ENCODE data around the gene KLHL22.

Gene KLHL22

DNA sequence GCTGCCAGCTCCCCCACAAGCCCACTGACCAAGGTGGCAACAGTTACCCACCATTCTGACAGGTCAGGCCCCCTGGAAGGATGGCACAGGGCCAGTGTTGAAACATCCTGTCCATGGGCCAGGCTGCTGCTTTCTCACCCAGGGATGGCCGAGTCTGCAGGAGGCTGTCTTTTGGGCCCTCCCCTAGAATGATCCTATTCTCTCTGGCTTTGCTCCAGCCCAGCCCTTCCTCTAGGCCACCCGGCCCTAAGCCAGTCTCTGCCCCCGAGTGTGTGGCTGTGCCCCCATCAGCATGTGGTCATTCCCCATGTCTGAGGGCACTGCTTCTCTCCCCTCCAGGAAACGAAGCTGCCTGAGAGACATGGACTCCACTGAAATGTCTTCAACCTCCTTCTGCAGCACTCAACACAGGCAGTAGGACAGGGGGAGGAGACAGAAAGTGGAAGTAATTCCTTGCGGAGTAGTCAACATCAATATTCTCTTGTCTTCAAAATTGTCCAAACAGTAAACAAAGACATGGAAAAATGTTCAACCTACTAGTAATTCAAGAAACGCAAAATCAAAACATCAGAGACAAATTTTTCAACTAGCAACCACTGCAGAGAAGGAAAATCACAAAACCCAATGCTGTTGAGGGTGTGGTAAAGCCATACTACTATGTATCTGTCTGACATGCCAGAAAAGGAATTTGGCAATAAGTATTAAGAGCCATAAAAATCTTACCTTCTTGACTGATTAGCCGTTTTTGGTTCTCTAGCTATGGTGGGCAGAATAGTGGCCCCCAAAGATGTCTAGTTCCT is 52.9 kb downstream of the KLHL22 start:
- DNase-seq, result no peak

DNA sequence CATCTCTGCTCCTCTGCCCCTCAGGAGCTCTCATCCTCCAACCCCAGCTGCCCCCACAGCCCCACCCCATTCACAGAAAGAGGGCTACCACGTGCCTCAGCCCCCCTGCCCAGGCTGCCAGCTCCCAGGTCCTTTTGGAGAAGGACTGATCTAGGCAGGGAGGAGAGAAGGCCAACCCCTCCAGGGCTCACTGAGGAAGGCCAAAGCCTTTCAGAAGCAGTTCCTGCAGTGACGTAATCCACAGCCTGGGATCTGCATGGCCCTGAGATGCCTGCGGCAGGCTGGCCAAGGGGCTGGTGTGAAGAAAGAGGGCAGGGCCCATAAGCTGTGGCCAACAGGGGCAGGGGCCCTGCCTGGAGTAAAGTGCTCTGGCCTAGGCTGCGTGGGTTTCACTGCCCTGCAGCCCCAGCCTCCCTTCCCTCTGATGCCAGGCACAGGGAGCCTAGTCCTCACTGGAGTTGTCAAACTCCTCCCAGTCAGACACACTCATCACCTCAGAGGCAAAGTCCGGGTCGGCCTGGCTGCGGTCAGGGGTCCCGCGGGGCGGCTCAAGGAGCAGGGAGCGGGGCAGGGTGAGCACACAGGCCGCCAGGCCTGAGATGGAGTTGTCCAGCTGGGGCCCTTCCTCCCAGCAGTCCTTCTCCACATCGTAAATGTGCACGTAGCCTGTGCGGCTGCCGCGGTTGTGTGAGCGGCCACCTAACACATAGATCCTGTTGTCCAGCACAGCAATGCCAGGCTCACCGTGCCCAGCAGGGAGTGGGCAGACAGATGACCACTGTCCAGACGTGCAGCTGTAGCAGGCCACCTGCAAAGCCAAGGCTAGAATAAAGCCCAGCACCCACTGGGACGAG is 53.7 kb downstream of the KLHL22 start:
- no peak for DNase-seq

DNA sequence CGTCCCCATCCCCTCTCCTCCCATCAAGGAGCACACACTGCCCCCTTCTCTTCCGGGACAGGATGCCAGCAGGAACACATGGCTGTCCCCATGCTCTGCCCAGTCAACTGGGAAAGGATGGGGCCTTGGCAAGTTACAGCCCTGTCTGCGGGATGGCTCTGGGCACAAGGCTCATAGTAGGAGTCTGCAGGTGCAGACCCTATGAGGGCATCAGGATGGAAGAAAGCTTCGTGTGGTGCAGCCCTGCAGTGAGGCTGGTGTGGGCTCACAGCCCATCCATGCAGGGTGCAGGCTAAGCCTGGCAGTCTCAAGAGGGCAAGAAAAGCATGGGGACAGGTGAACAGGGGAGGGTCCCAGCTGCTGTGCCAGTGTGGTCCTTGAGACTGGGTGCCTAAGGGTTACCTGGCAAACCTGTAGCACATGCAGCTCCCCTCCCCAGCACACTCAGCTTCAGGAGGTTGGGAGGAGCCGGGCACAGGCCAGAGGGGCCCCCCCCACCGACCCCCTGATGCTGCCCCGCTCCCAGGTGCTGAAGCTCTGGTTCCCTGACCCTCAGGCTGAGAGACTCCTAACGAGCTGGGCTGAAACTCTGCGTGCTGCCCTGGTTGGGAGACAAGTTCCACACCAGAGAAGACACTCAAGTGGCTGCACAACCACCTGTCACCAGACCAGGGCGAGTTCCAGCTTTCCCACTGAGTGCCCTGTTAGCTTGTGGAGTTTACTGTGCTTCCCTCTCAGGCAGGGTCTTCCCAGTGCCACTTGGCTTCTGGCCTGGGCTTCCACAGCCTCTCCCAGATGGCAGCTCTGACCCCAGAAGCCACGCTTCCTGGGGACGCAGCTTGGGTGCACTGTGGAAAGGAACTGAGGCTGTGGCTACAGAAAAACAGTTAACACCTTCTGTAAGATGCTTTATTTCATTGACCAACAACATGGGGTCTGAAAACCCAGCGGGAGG is 54.7 kb downstream of the KLHL22 start:
- DNase-seq, result no peak

DNA sequence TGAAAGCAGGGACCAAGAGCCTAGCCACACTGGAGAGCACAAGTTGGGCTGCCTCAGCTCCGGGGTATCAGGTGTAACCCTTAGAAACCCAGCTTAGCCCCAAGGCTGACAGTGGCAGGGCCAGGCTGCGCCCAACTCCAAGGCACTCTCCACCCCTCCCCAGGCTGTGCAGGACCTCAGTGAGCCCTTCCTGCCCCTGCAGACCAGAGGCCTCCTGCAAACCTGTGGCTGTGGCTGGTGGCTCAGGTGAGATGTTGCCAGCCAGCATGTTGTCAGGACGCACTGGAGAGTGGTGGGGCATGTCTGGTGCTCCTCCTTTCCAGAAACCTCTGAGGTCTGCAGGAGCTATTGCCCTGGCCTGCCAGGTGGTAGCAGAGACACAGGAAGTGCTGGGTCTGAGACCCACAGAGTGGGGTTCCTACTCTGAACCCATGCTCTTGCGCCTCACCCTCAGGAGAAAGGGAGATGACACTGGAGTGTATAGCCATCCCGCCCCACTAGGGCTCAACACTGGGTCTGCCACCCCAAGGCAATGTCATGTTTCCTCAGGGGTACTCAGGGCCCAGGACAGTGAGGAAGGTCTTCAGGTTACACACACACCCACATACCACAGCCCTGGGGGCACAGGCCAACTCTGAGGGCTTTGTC is 55.5 kb downstream of the KLHL22 start:
- DNase-seq, result no peak

DNA sequence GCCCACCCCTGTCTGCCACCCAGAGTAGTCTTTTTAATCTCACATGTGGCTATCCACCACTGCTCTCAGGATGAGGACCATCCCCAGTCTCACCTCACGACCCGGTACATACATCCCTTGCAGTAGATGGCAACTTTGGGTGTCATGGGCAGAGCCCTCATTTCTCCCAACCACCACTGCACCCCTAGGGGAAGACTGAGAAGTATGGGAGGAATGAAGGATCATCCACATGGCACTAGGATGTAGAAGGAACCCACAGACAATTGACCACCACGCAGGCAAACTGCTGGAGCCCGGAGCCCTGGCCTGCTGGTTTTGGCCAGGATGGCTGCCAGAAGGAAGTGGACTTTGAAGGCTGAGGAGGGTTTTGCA is 56.1 kb downstream of the KLHL22 start:
- no peak for DNase-seq

DNA sequence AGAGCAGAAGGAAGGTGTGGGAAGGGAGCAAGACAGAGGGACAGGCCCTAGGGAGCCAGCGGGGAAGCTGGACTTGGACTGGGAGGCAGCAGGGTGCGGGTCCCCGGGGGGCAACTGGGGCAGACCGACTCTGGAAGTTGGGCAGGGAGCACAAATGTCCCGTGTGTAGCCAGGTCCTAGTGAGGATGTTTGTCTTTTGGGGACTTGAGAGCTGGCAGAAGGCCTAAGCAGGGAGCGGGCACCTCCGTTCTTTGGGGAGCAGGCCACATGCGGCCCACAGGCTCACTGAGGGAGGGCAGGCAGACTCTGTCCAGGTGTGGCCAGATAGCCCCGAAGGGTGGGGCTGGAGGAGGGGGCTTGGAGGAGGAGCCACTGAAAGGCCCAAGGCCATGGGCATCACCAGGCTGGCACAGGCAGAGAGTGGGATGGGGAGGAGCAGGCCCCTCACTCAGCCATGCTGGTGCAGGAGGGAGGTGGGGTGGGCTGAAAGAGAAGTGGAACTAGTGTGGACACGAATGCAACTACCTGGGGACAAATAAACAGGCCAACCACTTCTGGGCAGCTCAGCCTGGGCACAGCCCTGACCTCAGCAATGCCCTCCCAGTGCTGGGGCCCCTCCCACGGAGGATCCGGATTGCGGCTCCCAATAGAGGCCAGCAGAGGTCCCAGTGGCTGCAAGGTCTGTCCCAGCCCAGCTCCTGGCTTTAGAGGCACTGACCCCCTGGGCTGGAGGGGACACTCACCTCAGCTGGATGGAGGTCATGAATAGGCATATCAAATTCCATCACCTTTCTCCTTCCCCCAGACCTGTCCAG is 56.7 kb downstream of the KLHL22 start:
- no peak for DNase-seq

DNA sequence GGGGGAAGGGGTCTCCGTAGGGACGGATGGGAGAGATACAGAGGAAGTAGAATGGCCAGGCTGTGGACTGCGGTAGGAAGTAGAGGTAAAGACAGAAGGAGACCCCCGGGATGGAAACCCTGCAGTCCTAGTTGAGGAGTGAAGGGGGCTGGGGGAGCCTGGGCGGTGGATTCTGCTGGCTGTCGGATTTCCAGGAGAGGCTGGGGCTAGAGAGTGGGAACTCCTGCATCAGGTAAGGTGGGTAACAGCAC is 57.2 kb downstream of the KLHL22 start:
- DNase-seq, result no peak

DNA sequence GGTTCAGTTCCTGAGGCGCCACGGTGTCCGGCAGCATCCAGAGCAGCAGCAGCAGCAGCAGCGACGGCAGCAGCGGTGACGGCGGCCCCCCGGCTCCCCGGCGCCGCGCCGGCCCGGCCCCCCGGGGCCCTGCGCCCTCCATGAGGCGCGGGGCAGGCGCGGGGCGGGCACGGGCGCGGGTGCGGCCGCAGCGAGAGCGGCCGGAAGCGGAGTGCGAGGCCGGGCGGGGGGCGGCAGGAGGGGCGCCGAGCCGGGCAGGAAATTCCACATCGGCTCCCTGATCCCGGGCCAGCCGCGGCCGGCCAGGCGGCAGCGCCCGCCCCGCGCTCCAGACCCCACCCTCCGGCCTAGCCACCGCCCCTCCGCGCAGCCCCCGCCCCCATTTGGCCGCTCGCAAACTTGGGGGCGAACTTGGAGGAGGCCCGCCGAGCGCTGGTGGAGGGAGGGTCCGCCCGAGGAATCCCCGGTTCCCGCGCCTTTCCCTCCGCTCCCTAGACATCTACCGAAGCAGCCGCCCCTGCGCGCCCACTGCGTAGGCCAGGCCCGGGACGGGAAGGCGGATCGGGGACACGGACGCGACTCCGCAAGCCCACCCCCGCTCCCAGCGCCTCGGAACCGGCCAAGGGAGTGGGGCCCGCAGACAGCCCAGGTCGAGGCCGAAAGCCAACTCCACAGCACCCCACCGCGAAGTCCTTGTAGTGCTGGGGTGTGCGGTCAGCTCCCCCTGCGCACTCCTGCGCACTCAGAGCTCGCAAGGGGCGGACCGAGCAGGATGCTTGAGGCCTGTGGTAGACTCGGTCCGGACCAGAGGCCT is 57.8 kb downstream of the KLHL22 start, which contains the start of gene SCARF2:
Gene SCARF2 (minus strand): TSS at position 213 of the 814 bp plus-strand sequence. CDS start 71 bp downstream, at position 142.
- no peak for DNase-seq

DNA sequence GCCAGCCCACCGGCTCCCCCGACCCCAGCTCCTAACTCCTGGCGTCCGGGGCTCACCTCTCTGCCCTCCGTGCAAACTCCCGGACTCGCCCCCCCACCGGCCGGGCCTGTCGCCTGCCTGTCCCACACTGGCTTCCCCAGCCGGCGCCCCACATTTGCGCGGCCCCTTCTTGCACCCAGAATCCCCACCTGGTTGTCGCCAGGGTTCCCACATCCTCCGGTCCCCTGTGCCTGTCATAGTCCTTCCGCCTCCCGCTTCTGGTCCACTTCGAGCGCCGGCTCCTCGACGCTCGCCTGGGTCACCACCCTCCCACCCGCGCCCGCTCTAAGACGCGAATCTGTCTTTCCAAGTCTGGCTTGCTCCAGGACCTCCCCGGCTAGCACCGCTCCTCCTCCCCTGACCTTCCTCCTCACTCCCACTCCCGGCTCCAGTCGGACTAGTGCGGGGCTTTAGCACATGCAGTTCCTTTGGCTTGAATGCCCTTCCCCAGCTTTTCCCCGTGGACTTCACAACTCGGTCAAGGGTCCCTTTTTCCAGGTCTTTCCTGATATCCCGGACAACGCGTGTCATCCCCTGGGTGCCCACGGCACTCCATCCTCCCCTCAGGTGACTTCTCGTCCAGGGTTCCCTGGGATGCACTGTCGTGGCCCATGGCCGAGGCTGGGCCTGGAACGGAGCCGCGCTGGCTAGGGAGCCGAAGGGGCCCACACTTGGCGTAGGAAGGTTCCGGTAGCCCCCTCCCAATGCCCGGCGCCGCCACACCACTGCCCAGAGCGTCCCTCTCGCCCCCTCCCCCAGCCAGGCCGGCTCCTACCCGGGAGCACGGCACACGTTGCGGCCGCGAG is 58.6 kb downstream of the KLHL22 start:
- no peak for DNase-seq

DNA sequence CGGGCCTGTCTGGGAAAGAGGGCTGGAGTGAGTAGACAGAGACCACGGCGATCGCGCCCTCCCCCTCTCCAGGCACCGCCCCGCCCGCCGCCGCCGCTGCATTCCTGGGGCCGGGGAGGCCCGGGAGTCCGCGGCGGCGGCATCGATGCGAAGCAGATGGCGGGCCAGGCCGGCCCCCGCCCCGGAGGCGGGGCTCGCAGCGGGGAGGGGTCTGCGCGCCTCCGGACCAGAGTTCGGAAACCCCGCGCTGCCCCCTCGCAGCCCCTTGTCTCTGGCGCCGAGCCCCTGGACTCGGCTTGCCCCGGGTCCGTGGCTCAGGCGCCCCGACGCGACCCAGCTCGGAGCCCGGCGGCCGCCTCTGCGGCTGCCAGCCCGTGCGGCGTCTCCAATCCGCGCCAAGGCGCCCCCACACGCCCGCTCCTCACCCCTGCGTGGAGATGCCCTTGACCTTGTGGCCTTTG is 59.3 kb downstream of the KLHL22 start:
- DNase-seq, result no peak

DNA sequence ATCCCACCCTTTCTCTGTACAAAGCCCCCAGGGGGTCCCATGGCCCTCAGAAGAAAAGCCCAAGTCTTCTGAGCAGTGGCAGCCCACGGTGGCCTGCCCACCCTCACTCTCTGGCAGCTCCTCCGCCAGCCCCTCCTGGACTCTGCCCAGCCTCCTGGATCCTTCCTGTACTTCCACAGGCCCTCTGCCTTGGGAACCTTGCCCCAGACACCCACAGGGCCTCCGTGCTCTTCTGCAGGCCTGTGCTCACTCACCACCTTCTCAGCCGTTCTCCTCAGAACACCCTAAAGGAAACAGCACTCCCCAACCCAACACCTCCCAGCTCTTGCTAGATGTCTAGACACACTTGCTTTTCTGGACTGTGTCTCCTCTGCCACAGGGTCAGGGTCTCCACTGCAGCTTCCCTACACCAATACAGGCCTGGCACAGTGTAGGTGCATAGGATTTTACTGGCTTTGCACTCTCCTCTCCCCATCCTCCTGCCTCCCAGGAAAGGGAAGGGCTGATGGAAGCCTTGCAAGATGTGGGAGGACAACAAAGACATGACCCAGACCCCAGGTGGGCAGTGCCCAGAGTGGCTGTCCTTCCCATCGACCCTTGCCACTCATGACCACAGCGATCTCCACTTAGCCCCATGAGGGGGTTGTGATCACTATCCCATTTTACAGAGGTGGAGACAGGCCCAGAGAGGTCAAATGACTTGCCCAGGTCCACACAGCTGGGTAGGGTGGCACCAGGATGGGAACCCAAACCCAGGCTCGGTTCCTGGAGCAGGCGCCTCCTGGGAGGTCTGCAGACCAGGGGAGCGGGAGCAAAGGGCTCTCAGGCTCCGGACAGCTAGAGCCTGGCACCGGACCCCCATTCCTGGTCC is 59.9 kb downstream of the KLHL22 start:
- DNase-seq, result no peak

DNA sequence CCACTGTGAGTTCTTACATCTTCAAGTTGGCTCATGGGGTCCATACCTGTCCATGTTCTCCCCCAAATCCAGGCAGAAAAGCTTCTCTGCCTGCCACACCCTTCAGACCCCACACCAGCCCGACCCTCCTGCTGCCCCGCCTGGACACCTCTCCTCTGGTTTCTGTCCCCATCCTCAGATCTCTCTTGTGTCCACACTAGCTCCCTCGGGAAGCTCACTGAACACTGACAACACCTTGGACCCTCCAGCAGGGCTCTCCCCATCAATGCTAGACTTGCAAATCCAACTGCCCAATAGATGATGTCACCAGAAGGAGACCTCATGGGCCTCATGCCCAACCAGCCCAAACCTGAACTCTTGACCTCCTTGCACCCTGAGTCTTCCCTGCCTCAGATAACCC is 60.8 kb downstream of the KLHL22 start:
- DNase-seq, result no peak

DNA sequence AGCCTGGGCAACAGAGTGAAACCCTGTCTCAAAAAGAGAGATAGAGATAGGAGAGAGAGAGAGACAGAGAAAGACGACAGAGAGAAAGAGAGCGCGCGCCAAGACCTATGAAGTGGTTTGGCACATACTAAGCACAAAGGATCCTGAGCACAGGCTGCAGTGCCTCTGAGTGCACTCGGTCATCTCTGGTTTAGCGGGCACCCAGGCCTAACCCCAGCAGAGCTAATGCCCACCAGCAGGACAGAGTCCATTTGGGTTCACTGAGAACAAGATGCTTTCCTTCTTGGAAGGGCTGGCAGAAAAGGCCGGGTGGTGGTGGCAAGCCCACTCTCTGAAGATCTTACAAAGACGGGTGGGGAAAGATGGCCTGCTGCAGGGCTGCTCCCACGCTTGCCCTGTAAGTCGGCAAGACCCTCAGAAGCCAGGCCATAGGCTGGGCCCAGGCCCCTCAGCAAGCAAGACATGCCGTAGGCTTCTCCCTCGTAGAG is 61.3 kb downstream of the KLHL22 start:
- DNase-seq, result no peak

DNA sequence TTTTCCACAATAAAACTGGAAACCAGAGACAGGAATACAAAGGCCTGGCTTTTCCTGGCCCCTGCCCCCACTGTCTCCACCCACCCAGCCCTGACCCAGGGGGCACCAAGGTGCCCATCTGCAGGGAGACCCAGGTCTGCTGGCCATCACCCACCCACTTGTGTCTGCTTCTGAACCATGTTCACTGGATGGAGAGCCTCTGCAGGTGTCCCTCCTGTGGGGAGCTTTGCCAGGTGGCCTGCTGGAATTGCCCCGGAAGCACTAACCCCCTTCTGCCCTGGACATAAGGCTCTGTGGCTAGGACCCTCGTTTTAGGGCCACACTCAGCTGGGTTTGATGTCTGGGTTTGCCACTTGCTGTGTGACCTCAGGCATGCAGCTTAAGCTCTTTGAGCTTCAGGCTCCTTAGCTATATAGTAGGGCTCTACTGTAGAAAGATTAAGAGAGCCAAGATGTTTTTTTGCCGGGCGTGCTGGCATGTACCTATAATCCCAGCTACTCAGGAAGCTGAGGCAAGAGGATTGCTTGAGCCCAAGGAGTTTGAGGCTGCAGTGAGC is 61.8 kb downstream of the KLHL22 start:
- no peak for DNase-seq

DNA sequence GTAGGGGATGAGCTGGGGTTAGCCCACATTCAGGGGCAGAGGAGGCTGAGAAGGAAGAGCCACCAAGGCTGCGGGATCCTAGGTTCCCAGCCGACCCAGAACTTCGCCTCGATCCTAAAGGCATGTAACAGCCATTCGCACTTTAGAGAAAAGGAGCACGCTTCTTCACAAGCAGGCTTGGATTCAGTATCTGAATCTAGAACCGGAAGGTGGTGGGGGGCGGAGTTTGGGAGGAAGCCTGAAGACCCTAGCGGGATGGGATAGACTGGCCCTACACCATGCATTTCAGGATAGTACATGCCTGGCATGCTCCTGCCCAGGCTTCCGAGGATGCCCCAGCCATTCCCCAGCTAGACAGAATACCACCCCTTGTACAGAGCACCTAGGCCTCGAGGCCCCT is 62.4 kb downstream of the KLHL22 start:
- no peak for DNase-seq

DNA sequence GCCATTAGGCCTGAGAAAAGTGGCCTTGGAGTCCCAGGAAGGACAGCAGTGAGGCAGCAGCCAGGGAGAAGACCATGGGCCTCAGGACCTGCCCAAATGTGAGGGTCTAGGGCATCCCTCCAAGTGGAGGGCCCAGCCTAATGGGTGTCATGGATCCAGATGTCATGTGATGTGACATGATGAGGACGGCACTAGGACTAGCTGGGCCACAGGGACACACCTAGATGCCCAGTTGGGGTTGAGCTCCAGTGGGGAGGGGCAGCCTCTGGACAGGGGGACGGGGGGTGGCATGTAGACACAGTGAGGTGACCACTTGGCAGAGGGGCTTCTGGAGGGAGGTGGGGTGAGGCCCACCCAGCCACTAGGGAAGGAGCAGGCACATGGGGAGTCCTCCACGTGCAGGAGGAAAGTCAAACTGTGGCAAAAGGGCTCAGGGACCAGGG is 63.3 kb downstream of the KLHL22 start:
- no peak for DNase-seq

DNA sequence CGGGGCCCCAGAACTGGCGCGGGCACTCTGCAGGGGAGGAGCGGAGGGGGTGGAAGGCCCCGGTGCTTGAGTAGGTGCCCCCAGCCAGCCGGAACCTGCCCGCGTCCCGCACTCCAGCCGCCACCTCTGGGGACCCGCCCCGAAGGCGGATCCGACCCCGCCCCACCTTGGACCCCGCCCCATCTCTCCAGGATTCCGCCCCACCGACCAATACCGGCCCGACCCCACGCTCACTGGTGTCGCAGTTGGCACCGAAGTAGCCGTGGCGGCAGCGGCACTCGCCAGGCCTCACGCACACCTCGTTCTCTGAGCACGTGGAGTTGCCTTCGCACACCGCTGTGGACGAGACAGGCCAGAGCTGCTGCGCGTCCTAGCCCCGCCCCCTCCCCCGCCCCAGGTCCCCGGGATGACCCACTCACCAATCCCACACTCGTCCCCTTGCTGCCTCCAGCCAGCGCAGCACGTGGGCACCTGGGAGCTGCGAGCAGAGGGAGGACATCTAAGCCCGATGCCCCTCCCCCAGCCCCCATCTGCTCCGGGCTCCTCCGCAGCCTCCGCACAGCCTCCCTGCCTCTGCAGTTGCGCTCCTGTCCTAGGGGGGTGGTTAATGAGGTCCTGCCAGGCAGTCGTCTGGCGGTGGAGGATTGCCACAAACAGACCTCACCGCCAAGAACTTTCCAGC is 63.9 kb downstream of the KLHL22 start:
- no peak for DNase-seq
